LHCN-M2 (cell line): ENCODE data around the gene PIGQ. TPM values are rescaled to one million over a fixed set of nuclear protein-coding genes. Genes with fewer than 3 reads are reported as not detected.

ENCODE experiments used
- DNase-seq: peaks from one replicate; pipeline ENCODE4 v3.0.0-alpha.2; 2012; ENCODE audit warnings: low read depth
- total RNA-seq: library from RNA; depleted of rRNA; stranded (reverse); fragments of >200 nt; gene quantifications from 2 replicates; pipeline ENCODE4 v1.2.3, GENCODE V29; 2014

Gene PIGQ
- total RNA-seq, 1 experiment from 2014 or later, result 46.7 TPM

DNA sequence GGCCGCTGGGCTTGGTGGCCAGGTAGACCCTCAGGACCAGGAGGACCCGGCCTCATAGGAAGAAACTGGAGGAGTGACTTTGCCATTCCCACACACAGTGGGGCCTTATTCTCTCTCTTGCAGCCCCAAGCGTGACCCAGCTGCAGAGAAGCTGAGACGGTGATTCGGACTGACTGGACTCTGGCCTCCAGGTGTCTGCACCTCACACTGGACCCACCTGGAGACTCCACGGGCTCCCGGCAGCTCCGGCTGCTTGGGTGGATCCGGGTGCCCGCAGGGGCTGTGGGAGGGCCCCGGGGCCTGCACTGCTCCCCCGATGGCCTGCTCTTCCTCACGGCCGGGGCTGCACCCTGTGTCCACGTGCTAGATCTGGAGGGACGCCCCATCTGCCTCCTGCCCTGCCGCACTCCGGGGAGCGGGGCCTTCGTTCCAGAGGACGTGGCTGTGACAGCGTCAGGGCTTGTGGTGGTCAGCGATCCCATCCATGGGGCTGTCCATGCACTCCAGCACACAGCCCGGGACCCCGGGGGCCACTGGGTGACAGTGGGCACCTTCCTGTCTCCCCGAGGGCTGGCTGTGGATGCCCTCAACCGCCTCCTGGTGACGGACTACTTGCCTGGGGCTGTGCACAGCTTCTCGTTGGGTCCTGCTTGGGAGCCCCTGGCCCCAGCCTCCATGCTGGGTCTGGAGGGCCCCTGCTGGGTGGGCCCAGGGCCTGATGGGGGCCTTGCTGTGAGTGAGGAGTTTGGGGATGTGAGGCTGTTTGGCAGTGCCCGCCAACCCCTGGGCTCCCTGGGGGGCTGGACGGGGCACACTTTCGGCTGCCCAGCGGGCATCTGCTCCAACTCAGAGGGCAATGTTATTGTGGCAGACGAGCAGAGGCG is 2.2 kb upstream of the PIGQ start:
- DNase-seq, result no peak

DNA sequence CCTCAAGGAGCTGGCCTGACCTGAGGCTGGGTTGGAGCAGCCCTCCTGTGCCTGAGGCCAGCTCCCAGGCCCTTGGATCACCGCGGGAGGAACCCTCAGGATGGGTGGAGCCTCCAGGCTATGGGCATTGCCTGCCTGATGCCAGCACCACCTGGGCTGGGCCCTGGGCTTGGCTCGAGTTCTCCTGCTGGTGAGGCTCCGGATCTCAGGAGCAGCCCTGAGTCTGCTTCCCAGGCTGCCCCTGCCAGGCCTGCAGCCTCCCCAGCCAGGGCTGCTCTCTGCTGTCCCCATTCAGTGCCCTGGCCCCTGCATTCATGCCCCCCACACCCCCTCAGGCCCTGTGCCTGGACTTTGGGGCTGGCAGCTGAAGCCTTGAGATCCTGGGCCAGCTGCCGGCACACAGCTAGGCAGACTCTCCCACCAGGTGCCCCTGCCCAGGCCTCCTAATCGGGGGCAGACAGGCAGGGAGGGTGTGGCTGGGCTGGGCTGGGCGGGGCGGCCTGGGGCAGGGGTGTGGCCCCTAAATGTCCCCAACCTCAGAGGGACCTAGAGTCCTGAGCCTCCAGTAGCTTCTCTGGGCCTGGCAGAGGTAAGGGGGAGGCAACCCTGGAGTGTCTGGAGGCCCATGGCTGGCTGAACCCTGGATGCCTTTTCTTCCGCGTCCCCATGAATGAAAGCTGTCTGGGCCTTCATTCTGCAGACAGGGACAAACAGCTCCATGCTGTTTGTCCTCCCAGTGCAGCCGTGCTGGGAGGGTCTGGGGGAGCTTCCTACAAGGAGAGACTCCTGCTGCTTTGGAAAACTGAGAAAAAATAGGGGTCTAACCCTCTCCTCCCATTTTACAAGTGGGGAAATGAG is 1.1 kb upstream of the PIGQ start:
- DNase-seq, result no peak

DNA sequence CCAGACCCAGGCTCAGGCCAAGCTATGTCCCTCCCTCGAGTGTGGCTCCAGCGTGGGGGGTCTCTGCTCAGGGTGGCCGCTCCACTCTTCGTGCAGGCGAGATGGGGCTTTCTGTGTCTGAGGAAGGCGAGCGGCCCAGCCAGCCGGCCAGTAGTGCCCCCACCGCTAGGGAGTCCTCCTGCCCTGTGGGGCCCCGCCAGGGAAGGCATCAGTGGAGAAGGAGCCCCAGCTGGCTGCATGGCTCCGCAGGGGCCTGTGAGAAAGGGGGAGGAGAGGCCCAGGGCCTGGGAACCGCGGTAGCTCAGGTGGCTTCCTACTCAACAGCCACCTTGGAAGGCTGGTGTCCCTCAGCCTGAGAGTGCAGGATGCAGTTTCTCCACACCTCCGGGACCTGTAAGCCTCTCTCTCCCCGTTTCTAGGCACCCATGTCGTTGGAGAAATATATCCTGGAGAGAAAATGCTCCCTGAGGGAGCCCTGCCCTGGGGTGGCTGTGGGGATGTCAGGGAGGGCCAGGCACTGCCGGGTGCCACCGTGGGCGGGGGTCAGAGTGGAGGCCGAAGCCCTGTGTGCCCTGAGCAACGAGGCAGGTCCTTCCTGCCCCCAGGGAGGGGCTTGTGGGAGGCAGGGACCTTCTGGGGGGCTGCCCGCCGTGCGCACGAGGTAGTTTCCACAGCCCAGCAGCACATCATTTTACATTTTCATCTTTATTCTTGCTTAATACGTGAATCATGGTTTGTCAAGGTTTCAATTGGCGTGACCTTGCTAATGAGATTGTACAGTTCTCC is 3.3 kb downstream of the PIGQ start:
- no peak for DNase-seq

DNA sequence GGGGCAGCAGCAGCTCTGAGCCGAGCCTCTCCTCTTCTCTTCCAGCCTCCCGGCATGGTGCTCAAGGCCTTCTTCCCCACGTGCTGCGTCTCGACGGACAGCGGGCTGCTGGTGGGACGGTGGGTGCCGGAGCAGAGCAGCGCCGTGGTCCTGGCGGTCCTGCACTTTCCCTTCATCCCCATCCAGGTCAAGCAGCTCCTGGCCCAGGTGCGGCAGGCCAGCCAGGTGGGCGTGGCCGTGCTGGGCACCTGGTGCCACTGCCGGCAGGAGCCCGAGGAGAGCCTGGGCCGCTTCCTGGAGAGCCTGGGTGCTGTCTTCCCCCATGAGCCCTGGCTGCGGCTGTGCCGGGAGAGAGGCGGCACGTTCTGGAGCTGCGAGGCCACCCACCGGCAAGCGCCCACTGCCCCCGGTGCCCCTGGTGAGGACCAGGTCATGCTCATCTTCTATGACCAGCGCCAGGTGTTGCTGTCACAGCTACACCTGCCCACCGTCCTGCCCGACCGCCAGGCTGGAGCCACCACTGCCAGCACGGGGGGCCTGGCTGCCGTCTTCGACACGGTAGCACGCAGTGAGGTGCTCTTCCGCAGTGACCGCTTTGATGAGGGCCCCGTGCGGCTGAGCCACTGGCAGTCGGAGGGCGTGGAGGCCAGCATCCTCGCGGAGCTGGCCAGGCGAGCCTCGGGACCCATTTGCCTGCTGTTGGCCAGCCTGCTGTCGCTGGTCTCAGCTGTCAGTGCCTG is 4.4 kb downstream of the PIGQ start:
- DNase-seq, result no peak

DNA sequence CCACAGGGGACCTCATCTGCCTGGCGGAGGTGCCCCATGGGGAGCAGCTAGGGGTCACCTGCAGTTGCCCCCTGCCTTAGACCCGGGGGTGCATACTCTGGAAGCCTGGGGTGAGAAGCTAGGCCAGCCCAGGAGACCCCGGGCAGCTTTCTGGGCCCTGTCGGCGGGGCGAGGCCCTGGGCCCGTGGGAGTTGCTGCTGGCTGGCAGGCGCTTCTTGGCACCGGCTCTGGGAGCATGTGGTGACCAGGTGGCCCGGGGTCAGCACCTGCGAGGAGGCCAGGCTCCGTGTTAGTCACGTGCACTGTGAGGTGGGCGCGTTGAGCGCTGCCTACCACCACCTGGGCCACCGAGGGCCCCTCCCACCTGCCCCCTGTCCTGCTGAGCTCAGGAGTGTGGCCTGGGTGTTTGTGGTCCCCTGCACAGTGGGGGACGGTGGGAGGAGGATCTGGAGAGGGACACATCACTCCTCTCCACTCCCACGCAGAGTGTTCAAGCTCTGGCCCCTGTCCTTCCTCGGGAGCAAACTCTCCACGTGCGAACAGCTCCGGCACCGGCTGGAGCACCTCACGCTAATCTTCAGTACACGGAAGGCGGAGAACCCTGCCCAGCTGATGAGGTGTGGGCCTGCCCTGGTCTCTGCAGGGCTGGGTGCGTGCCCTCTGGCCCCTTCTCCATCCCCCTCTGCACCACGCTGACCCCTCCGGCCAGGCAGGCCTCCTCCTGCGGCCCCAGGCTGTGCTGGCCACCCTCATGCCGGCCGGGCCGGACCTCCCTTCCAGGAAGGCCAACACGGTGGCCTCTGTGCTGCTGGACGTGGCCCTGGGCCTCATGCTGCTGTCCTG is 5.8 kb downstream of the PIGQ start:
- DNase-seq, result no peak

DNA sequence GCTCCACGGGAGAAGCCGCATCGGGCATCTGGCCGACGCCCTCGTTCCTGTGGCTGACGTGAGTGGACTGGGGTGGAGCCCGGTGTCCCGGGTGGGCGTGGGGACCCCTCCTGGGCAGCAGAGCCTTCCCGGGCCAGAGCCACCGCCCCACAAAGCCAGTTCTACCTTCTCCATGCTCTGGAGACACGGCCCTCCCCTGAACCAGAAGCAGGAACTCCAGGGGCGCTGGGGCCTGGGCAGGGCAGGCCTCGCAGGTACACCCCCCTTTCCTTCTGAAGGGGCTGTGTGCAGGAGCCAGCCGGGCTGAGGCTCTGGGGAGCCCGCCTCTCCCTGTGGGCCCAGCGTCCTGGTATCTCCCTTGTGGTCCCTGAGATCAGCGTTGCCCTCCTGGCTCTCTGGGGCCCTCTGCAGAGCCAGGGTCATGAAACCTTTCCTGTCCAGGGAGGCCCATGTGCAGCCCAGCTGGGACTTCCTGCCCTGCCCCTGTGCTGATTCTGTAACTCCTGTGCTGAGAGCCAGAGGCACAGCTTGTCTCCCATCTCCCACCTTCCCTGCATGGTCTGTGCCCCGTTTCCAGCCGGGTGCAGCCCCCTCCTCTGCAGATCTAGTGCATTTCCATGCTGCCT is 6.5 kb downstream of the PIGQ start:
- DNase-seq, result no peak

DNA sequence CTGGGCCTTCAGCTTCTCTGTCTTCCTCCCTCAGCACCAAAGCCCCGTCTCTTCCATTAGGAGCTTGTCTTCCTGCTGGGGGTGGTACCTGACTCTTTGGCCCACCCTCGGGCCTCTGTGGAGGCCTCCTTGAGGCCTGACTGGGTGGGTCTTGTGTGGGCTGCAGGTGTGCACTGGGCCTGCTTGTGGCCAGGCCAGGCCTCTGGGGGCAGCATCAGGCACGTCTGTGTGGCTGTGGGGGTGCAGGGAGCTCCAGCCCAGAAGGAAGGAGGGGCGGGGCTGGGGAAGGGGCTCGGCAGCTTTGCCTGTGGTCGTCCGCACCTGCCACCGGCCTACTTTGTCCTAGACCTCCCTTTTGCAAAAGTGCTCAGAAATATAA is 7.0 kb downstream of the PIGQ start:
- no peak for DNase-seq

DNA sequence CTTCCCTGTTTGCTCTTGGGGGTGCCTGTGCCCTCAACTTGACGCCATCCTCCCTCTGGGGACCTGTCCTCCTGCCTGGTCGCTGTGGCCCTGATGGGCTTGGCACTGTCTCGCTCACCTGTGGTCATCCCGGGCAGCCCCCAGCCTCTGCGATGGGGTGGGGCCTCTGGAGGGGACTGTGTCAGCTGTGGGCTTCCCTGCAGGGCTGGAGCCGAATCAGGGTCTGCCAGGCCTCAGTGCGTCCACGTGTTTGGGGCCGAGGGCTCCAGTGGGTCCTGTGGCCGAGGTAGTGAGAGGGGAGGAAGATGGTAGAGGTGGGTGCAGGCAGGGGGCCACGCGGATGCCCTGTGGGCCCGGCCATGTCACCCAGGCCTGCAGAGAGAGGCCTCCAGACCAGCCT is 8.0 kb downstream of the PIGQ start:
- no peak for DNase-seq

DNA sequence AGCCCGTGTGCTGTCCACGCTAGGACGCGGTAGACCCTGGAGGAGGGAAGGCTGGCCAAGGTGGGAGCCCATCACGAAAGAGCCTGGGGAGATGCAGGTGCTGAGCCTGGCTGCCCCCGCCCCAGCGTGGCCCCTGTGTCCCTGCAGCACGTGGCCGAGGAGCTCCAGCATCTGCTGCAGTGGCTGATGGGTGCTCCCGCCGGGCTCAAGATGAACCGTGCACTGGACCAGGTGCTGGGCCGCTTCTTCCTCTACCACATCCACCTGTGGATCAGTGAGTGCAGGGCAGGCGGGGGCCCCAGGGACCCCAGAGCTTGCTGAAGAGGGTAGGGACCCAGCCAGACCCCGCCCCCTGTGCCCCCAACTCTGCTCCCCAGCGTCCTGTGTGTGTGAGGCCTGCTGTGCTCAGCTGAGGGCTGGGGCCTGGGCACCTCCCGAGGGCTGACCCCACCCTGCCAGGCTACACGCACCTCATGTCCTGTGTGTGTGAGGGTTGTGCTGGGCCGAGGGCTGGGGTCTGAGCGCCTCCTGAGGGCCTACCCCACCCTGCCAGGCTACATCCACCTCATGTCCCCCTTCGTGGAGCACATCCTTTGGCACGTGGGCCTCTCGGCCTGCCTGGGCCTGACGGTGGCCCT is 8.6 kb downstream of the PIGQ start:
- no peak for DNase-seq

DNA sequence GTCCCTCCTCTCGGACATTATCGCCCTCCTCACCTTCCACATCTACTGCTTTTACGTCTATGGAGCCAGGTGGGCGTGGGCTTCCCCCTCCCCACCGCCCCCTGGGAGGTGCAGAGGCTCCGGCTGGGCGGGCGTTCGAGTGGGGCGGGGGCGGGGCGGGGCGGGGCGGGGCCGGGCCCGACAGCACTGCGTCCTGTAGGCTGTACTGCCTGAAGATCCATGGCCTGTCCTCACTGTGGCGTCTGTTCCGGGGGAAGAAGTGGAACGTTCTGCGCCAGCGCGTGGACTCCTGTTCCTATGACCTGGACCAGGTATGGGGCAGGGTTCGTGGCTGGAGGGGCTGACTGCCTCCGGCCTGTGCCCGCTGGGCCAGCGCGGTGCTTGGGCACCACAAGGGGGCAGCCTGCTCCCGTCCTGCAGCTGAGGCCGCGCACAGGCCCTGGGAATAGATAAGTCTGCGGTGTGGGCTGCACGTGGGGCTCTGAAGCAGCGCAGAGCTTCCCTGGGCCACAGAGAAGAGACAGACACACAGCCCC is 9.2 kb downstream of the PIGQ start:
- DNase-seq, result no peak

DNA sequence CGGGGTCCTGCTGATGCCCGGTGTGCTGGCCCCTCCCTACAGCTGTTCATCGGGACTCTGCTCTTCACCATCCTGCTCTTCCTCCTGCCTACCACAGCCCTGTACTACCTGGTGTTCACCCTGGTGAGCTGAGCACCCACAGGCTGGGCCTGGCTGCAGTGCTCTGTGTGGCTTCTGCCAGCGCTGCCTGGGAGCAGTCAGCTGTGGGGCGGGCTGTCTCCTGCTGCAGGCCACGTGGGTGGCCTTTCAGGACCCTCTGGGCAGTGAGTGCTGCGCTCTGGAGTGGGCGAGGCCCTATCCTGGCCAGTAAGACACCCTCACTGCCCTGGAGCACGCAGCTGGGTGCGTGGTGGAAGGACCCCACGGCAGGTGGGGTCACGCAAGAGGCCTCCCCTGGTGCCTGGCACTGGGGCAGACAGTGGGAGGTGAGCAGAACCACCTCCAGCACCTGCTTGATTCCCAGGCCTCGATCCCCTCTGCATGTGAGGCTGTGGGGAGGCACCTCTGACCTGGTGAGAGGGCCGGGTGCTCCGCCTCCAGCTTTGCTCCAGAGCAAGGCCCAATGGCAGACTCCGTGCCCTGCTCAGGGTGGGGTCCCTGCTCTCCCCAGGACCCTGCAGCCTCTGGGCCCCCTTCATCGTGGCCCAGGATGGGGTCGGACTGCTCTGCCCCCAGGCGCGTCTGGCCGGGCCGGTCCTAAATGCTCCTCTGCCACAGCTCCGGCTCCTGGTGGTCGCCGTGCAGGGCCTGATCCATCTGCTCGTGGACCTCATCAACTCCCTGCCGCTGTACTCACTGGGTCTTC is 10.6 kb downstream of the PIGQ start:
- DNase-seq, result no peak

DNA sequence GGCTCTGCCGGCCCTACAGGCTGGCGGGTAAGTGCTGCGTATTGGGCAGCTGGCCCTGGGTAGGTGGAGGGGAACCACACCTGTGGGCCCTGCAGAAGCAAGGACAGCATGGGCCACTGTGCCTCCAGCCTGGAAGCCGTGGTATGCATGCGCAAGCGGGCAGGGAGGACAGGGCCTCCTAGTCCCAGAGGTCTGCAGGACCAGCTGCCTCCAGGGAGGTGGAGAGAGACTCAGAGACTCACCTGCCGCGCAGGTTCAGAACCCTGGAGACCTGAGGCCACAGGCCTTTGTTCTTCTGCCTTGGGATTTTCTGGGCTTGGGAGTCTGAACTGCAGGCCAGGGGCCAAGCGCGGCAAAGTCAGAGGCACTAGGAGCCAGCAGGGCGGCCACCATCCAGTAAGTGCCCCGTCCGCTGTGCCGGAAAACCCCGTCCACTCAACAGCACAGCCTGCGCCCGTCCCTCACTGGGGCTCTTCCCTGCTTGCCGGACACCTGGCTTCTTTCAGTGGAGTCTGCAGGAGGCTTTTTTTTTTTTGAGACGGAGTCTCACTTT is 11.3 kb downstream of the PIGQ start:
- no peak for DNase-seq

DNA sequence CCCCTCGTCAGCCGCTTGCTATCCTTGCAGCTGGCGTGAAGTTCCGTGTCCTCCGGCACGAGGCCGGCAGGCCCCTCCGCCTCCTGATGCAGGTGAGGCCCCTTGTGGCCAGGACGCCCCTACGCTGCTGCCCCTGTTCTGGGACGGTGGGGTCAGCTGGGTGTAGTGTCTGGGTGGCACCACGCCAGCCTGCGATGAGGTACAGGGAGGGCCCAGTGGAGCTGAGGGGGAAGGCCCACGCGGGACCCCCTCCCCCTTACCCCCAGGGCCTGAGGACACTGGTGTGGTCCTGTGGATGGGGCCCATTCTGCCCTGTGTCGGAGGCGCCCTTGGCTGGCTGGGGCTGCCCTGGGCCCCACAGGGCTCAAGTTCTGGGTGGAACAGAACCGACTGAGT is 12.4 kb downstream of the PIGQ start:
- DNase-seq, result no peak

DNA sequence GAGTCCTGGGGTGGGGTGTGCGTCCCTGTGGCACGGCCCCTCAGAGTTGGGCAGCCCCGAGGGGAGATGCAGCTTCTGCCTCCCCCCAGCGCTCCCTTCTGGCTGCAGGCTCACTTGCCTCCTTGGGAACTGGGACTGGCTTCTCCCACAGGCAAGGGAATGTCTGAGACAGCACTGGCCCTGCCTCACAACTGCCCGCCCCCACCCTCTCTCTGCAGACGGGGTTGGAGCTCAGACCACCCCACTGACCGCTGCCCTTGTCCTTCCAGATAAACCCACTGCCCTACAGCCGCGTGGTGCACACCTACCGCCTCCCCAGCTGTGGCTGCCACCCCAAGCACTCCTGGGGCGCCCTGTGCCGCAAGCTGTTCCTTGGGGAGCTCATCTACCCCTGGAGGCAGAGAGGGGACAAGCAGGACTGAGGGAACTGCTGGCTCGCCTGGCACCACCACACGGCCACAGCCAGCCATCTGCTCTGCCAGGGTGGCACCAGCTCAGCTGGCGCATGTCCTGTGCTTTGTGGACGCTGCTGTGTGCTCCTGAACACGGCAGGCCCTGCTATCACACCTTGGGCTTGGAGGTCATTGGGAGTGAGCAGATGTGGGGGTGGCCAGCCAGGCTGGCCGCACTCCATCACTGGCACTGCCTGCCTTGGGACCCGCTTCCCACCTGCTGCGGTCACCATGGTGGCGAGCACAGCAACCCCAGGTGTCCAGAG is 13.0 kb downstream of the PIGQ start:
- no peak for DNase-seq

DNA sequence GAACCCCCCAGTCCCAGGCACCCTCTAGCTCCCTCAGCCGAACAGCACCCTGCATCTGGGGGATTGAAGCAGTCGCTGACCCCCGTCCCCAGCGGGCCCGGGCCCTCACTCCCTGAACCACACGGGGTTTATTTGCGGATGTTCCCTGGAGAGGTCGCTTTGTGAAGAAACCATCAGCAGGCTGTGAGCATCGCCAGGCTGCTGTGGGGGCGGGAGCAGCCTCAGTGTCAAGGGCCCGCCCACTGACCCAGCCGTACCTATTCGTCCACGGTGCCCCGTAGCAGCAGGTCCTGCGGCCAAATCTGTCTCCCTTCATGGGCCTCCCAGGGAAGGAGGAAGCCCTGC is 13.7 kb downstream of the PIGQ start:
- no peak for DNase-seq

DNA sequence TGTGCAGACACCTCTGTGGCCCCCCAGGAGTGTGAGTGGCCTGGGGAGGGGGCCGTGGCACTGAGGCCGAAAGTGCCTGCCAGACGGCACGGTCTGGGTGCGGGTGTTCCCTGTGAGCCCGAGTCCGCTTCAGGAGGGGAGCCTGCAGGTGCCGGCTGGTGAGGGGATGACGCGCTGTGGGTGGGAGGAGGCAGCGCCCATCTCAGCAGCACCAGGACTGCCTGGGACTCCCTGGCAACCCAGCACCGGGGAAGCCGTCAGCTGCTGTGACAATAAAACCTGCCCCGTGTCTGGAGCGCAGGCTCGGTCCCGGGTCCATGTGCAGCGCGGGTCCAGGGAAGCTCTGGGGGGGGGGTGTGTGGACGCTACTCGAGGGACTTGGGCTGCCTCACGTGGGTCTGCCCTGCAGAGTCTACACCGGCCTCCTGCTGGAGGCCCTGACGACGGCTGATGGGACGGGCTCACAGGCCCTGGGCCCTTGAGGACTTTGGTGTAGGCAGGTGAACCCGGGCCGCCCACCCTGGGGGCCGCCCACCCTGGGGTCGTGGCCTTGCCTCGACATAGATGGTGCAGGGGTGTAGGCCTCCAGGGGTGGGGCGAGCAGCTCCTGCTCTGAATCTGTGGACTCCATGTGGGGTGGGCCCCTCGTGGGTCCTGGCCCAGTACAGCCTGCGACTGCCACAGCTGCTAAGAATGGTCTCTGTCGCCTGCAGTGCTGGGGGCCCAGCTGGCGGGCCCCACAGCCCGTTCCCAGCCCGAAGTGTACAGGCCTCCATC is 14.2 kb downstream of the PIGQ start:
- DNase-seq, result no peak

DNA sequence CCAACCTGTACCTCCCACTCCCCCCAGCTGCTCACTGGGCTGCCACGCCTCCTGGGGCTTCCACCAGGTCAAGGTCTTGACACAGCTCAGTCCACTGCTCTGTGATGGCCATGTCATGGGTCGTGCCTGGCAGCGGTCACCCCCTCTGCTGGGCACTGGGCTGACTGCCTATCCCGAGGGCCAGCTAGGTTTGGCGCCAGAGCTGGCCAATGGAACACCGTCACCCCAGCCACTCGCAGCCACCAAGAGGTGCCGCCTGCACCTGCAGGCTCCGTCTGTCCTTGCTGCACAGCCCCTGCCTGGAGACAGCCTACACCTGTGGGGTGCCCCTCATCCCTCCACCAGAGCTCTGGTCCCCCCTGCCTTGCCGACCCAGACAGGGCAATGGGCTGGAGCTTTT is 15.6 kb downstream of the PIGQ start:
- DNase-seq, result no peak
